GM19438 (cell line): ENCODE data around the gene DHRSX.
"Not testable (repeated sequence)": the region's sequence is repeated elsewhere in the genome, so short reads cannot be mapped to it uniquely, and the experiment has no call there.

ENCODE experiments used
- ATAC-seq: cut with Tn5 transposase; IDR thresholded peaks from one replicate; pipeline ENCODE4 v1.9.1; 2021; ENCODE audit warnings: low read depth; ENCODE audit not compliant: unreplicated experiment

Gene DHRSX

GRCh38 chrX:2371026-2371711 is 129.6 kb downstream of the DHRSX start:
- ATAC-seq = no peak

DNA sequence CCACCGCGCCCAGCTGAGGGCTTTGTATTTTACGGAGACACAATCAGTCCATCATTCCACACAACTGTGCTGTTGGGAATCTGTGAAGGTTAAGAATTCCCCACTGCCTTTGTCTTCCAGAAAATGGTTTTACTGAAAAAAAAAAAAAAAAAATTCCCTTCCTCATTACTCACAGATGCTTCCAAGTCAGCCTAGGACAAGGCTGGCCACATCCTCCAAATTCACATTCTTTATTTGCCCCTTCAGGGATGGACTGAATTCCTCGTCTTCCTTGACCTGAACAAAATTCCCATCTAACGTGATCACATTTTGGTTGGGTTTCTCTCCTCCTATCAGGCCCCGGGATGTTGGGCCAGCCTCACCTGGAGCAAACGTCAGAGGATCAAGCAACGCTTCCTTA is 130.3 kb downstream of the DHRSX start:
- no peak for ATAC-seq

DNA sequence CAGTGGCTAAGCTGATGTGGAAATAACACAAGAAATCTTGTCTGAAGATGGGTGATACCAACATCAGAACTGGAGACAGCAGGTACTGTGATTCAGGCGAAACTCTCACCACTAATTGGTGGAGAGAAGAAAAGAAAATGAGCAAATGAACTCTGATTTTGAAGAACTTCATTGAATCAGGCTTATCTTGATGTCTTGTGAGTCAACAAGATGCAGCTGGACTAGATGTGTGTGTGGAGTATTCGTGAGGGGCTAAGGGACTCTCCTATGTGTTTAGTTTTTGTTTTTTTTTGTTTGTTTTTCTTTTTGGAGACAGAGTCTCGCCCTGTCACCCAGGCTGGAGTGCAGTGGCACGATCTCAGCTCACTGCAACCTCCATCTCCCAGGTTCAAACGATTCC is 131.6 kb downstream of the DHRSX start:
- no peak for ATAC-seq

GRCh38 chrX:2360731-2361130 is 140.0 kb downstream of the DHRSX start:
- ATAC-seq = no peak

DNA sequence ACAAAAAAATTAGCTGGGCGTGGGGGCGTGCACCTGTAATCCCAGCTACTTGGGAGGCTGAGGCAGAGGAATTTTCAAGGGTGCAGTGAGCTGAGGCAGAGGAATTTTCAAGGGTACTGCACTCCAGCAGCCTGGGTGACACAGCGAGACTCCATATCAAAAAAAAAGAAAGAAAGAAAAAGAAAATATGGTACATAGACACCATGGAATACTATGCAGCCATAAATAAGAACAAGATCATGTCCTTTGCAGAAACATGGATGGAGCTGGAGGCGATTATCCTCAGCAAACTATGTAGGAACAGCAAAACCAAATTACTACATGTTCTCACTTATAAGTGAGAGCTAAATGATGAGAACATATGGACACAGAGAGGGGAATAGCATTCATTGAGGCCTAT is 141.3 kb downstream of the DHRSX start:
- ATAC-seq = not testable (repeated sequence)

DNA sequence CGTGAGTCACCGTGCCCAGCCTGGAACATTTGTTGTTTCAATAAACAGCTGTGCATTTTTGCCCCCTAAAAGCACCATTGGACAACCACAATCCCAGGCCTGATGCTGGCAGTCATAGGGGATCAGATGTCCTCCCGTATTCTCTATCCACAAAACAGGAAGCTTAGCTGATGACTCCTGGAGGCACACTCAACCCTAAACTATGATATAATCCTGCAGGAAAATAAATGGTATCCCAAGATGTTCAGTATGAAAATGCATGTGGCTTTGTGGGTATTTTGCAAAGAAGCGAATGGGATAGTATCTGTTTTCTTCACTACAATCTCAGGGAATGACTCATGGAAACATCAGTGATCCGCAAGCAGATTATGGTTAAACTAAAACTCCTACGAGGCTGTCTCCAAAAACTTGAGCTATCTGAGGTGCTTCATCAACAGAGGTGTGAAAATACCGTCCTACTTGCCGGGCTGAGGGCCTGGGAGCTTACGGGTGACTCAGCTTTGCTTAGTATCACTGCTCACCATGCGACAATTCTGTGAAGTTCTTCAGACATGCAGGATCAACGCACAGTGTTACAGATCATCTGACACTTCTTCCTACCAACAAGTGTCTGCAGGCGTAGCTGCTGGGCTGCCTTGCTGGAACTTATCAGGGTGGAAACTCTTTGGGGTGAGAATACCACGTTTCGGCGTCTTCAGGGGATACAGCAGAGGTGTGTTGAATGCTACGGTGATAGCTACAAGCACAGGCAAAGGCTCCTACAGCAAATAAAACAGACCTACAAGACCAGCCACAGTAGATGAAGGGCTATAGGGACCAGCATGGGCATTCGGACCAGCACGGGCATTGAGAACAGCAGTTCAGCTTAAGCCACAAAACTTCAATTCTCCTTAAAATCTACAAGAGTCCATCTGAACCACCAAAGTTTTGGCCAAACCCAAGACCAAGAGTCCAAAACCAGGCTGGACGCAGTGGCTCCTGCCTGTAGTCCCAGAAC is 148.5 kb downstream of the DHRSX start:
- ATAC-seq = no peak

GRCh38 chrX:2351321-2351720 is 149.5 kb downstream of the DHRSX start:
- ATAC-seq = no peak

DNA sequence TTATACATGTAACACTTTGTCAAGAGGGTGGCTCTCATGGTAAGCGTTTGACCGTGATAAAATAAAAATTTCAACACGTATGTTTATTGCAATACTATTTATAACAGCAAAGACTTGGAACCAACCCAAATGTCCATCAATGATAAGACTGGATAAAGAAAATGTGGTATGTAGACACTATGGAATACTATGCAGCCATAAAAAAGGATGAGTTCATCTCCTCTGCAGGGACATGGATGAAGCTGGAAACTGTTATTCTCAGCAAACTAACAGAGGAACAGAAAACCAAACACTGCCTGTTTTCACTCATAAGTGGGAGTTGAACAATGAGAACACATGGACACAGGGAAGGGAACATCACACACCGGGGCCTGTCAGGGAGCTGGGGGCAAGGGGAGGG is 150.1 kb downstream of the DHRSX start:
- ATAC-seq = not testable (repeated sequence)

- ATAC-seq = not testable (repeated sequence)
Observed at GRCh38 chrX:2350036-2350435, 150.7 kb downstream of the DHRSX start.

- ATAC-seq = no peak
Observed at GRCh38 chrX:2348211-2348610, 152.6 kb downstream of the DHRSX start.

GRCh38 chrX:2346158-2346557 is 154.6 kb downstream of the DHRSX start:
- ATAC-seq = no peak

DNA sequence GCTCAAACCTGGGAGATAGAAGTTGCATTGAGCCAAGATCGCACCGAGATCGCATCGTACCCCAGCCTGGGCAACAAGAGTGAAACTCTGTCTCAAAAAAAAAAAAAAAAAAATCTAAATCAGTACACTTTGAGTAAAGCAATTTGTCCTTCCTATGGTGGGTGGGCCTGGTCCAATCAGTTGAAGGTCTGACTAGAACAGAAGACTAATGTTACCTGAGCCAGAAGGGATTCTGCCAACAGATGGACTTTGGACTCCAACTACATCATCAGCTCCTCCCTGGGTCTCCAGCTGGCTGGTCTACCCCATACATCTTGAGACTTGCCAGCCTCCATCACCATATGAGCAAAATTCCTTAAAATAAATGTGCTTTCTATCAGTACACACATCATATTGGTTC is 155.2 kb downstream of the DHRSX start:
- no peak for ATAC-seq

GRCh38 chrX:2343413-2343812 is 157.4 kb downstream of the DHRSX start:
- ATAC-seq = no peak

DNA sequence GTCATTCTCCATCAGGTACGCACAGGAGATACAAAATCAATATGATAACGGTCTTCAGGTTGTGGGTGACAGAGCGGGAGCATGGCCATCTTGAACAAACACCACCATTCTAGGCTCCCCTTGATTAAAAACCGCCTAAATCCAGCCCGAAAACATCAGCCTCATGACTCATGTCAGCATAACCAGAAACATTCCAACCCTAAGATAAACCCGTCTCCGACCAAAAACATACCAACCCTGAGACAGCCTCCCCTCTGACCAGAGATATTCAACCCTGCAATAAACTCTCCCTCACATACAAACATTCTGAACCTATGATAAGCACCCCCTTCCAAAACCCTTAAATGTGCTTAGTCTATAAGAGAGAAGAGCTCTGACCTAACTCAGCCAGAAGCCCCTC is 157.9 kb downstream of the DHRSX start:
- no peak for ATAC-seq

DNA sequence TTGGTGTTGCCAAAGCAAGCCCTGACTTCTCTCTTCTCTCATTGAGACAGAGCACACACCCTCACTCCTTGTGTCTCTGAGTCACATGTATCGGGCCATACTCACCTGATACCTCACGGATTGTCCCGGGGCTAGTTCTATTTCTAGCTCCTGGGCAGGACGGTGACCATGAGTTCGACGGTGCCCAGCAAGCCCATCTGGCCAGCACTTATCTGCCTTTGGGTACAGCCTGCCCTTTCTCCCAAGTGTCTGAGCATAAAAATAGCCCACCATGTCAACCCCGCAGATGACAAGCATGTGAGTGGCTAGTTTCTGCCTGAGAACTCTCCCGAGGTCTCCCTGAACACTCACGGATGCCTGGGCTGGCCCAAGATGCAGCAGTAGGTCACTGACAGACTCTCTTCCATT is 158.5 kb downstream of the DHRSX start:
- ATAC-seq = no peak

DNA sequence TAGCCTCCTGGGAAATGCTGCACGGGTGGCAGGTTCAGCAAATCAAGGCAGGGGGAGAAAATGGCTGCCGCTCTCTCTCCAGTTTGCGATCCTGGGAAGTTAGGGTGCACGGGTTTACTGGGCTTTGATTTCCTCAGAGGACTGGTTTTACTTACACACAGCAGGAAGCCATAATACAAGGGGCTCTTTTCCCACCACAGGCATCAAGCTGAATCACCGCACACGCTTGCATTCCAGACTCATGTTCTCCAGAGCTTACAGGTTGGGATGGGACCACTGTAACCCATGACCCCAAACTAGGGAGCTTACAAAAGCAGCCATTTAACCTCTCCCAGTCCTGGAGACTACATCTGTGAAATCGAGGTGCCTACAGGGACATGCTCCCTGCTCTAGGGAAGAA is 159.8 kb downstream of the DHRSX start:
- no peak for ATAC-seq

DNA sequence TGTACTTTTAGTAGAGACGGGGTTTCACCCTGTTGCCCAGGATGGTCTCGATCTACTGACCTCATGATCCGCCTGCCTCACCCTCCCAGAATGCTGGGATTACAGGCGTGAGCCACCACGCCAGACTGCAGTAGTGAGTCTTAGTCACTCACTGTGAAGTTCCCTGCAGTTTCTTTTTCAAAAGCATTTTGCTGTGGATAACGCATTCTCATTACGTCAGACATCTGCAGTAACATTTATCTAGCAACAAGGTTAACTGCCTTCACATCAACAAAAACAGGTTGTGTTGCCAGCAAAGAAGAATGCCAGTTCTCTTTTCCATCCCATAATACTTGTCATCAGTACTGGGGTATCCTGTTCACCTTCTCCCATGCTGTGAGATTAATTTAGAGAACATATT is 164.6 kb downstream of the DHRSX start:
- ATAC-seq = no peak

DNA sequence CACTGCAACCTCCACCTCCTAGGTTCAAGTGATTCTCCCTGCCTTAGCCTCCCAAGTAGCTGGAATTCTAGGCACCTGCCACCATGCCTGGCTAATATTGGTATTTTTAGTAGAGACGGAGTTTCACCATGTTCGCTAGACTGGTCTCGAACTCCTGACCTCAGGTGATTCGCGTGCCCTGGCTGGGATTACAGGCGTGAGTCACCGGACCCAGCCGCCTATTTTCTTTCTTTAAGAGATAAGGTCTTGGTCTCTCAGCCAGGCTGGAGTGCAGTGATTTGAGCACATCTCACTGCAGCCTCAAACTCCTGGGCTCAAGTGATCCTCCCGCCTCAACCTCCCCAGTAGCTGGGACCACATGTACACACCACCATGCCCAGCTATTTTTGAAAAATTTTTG is 166.5 kb downstream of the DHRSX start:
- no peak for ATAC-seq

DNA sequence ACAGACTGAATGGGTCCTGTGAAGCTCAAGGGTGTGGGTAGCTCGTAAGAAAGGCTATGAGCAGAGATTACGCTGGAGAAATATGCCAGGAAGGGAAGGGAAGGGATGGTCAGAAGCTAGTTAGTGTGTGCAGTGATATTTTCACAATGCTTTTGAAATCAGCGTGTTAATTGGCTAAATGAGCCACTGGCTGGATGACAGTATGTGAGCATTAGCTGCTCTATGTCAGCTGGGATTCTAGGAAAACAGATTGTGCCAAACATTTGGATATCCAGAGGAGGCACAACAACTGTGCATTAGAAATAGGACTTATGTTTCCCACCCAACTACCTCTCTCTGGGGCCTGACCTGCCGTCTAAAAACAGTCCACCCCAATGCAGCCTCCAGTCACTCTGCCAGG is 168.5 kb downstream of the DHRSX start:
- no peak for ATAC-seq

GRCh38 chrX:2330910-2331309 is 169.9 kb downstream of the DHRSX start:
- ATAC-seq = no peak

GRCh38 chrX:2330487-2330886 is 170.3 kb downstream of the DHRSX start:
- ATAC-seq = no peak

- ATAC-seq = no peak
Observed at GRCh38 chrX:2327423-2327822, 173.4 kb downstream of the DHRSX start.
